Liver (tissue), 9 donors: ENCODE data around the gene KCNQ1. TPM values are rescaled to one million over a fixed set of nuclear protein-coding genes. Genes with fewer than 3 reads are reported as not detected.

Experiments
- DNase-seq: peaks from one replicate; pipeline ENCODE4 v3.0.0-alpha.2; 2017; ENCODE audit warnings: low spot score
- H3K27ac ChIP-seq, 2 donors: one replicate each; pipeline ENCODE4 v1.7.0; 2013; ENCODE audit warnings: inconsistent platforms in 2 of 2, low read length in 2 of 2, control low read depth in 1 of 2, low read depth in 1 of 2, mild to moderate bottlenecking in 1 of 2
- H3K27me3 ChIP-seq, 4 donors: one replicate each; pipeline versions ENCODE4 v1.6.1 to v1.7.0; 2013; ENCODE audit warnings: low read length in 3 of 4, inconsistent platforms in 1 of 4, mild to moderate bottlenecking in 1 of 4, moderate library complexity in 1 of 4; ENCODE audit not compliant: control insufficient read depth in 4 of 4, insufficient read depth in 4 of 4
- H3K36me3 ChIP-seq, 4 donors: one replicate each; pipeline versions ENCODE4 v1.6.1 to v1.7.0; 2013; ENCODE audit warnings: low read length in 3 of 4, mild to moderate bottlenecking in 3 of 4, low read depth in 1 of 4, moderate library complexity in 1 of 4; ENCODE audit not compliant: control insufficient read depth in 4 of 4, insufficient read depth in 3 of 4
- H3K4me1 ChIP-seq, 4 donors: one replicate each; pipeline versions ENCODE4 v1.6.1 to v1.7.0; 2013; ENCODE audit warnings: low read length in 3 of 4, mild to moderate bottlenecking in 3 of 4, moderate library complexity in 1 of 4; ENCODE audit not compliant: control insufficient read depth in 4 of 4, insufficient read depth in 4 of 4
- H3K4me3 ChIP-seq, 3 donors: one replicate each; pipeline versions ENCODE4 v1.6.1 to v1.7.0; 2013; ENCODE audit warnings: low read length in 3 of 3, control low read depth in 1 of 3, low read depth in 1 of 3, mild to moderate bottlenecking in 1 of 3
- H3K9ac ChIP-seq, 2 donors: one replicate each; pipeline ENCODE4 v1.7.0; 2013; ENCODE audit warnings: low read length in 2 of 2, mild to moderate bottlenecking in 2 of 2, moderate library complexity in 2 of 2, control low read depth in 1 of 2, low read depth in 1 of 2
- H3K9me3 ChIP-seq, 4 donors: one replicate each; pipeline versions ENCODE4 v1.6.1 to v1.7.0; 2013; ENCODE audit warnings: low read length in 3 of 4; ENCODE audit not compliant: control insufficient read depth in 4 of 4
- EGR1 ChIP-seq, 2 donors: IDR thresholded peaks; 2 replicates each; pipeline ENCODE4 v1.6.1; 2016 to 2018; ENCODE audit warnings: antibody characterized with exemption in 2 of 2, low read depth in 2 of 2
- FOXA1 ChIP-seq: IDR thresholded peaks from 2 replicates; pipeline ENCODE4 v1.6.1; 2016; ENCODE audit warnings: antibody characterized with exemption
- FOXA2 ChIP-seq: IDR thresholded peaks from 2 replicates; pipeline ENCODE4 v1.6.1; 2016; ENCODE audit warnings: antibody characterized with exemption
- HNF4A ChIP-seq, 2 donors: conservative IDR thresholded peaks; 2 replicates each; pipeline ENCODE4 v1.6.1; 2016; ENCODE audit warnings: antibody characterized with exemption in 2 of 2, mild to moderate bottlenecking in 2 of 2
- HNF4G ChIP-seq: IDR thresholded peaks from 2 replicates; pipeline ENCODE4 v1.6.1; 2016; ENCODE audit warnings: antibody characterized with exemption
- JUND ChIP-seq, 2 donors: IDR thresholded peaks; 2 replicates each; pipeline ENCODE4 v1.6.1; 2016; ENCODE audit warnings: antibody characterized with exemption in 2 of 2
- NR2F2 ChIP-seq: IDR thresholded peaks from 2 replicates; pipeline ENCODE4 v1.6.1; 2016; ENCODE audit warnings: antibody characterized with exemption
- RAD21 ChIP-seq, 2 donors: IDR thresholded peaks; 2 replicates each; pipeline ENCODE4 v1.6.1; 2016; ENCODE audit warnings: antibody characterized with exemption in 2 of 2, mild to moderate bottlenecking in 2 of 2
- RXRA ChIP-seq, 2 donors: IDR thresholded peaks; 2 replicates each; pipeline ENCODE4 v1.6.1; 2017 to 2018; ENCODE audit warnings: antibody characterized with exemption in 2 of 2, mild to moderate bottlenecking in 1 of 2
- SP1 ChIP-seq: IDR thresholded peaks from 2 replicates; pipeline ENCODE4 v1.6.1; 2018; ENCODE audit warnings: antibody characterized with exemption, mild to moderate bottlenecking
- TAF1 ChIP-seq: conservative IDR thresholded peaks from 2 replicates; pipeline ENCODE4 v1.6.1; 2016; ENCODE audit warnings: antibody characterized with exemption, mild to moderate bottlenecking
- YY1 ChIP-seq: IDR thresholded peaks from 2 replicates; pipeline ENCODE4 v1.6.1; 2016; ENCODE audit warnings: antibody characterized with exemption, mild to moderate bottlenecking
- WGBS: extraction: QIAGEN DNeasy Blood & Tissue Kit; methylation state at CpG from one replicate; pipeline ENCODE4 v1.1.7; 2013; 5-methylcytosine and 5-hydroxymethylcytosine counted together
- polyA plus RNA-seq, 2 donors: library from polyadenylated mRNA; stranded (reverse) in 1 of 2; unstranded in 1 of 2; fragments of 200-250 nt in 1 of 2; fragments of >200 nt in 1 of 2; fragmentation: Nextera tagmentation in 1 of 2; extraction: Ambion mirVana in 1 of 2; gene quantifications; one replicate each; pipeline versions ENCODE4 v1.2.1 to v1.2.3, GENCODE V29; 2013 to 2015
- total RNA-seq, 2 donors: library from RNA; depleted of rRNA; stranded (reverse); fragments of >200 nt; gene quantifications; one replicate each; pipeline ENCODE4 v1.2.3, GENCODE V29; 2014
- TF ChIP-seq, protein P1 (sequence below): IDR thresholded peaks from 2 replicates; pipeline ENCODE4 v1.6.1; 2016; ENCODE audit warnings: antibody characterized with exemption
- TF ChIP-seq, protein P2 (sequence below): IDR thresholded peaks from 2 replicates; pipeline ENCODE4 v1.6.1; 2016; ENCODE audit warnings: antibody characterized with exemption
- TF ChIP-seq, protein P3 (sequence below): fragments of 150-350 bp; IDR thresholded peaks from 2 replicates; pipeline ENCODE4 v1.5.1; 2017; ENCODE audit warnings: improper control_type of control experiment, low read depth, low read length; ENCODE audit not compliant: missing input control
- TF ChIP-seq, protein P4 (sequence below): IDR thresholded peaks from 2 replicates; pipeline ENCODE4 v1.6.1; 2016; ENCODE audit warnings: antibody characterized with exemption
- TF ChIP-seq, protein P5 (sequence below): IDR thresholded peaks from 2 replicates; pipeline ENCODE4 v1.6.1; 2016; ENCODE audit warnings: antibody characterized with exemption, mild to moderate bottlenecking
- donor health status: healthy.
- donor health status: healthy.
- donor health status: healthy.
- donor health status: healthy.
- donor health status: healthy.

Gene KCNQ1
- total and polyA plus RNA-seq, 4 donors = 0.31 to 2.2 (median 1.5) TPM

DNA sequence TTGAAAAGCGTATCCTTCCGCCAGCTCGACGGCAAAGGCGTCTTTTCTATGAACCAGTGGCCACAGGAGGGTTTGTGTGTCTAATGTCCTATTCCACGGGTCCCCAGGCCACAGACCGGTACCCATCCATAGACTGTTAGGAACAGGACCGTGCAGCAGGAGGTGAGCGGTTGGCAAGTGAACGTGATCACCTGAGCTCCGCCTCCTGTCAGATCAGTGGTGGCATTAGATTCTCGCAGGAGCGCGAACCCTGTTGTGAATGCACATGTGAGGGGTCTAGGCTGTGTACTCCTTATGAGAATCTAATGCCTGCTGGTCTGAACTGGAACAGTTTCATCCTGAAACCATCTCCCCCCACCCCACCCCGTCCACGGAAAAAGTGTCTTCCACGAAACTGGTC lies 317.6 kb downstream of the KCNQ1 start (continued):
- TF ChIP-seq, protein P1, sequence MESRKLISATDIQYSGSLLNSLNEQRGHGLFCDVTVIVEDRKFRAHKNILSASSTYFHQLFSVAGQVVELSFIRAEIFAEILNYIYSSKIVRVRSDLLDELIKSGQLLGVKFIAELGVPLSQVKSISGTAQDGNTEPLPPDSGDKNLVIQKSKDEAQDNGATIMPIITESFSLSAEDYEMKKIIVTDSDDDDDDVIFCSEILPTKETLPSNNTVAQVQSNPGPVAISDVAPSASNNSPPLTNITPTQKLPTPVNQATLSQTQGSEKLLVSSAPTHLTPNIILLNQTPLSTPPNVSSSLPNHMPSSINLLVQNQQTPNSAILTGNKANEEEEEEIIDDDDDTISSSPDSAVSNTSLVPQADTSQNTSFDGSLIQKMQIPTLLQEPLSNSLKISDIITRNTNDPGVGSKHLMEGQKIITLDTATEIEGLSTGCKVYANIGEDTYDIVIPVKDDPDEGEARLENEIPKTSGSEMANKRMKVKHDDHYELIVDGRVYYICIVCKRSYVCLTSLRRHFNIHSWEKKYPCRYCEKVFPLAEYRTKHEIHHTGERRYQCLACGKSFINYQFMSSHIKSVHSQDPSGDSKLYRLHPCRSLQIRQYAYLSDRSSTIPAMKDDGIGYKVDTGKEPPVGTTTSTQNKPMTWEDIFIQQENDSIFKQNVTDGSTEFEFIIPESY = no peak
- TF ChIP-seq YY1 = no peak
- no peak for TF ChIP-seq FOXA2
- TF ChIP-seq EGR1 (IDR thresholded peaks at IDR 0.05; ENCODE audit: low read depth in 2 of 2) = no peak
- TF ChIP-seq SP1 = no peak
- TF ChIP-seq RAD21 (IDR thresholded peaks at IDR 0.05) = no peak
- no peak for TF ChIP-seq RXRA (IDR thresholded peaks at IDR 0.05)

DNA sequence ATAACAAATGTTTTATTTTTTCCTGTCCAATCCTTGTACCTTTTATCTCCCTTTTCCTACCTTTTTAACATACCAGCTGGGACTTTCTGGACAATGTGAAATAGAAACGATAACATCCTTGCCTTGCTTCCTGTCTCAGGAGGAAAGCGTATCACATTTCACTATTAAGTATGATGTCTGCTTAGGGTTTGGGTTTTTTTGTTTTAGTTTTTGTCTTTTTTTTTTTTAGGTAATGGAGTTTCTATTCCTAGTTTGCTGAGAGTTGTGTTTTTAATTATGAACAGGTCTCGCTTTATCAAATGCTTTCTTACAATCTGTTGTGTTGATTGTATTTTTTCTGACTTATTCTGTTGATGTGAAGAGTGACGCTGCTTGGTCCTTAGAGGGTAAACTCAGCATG lies 319.2 kb downstream of the KCNQ1 start:
- Histone ChIP-seq H3K27ac (no peak overlapping the region), H3K9ac (no peak overlapping the region), H3K4me1 (no peaks in the 10 kb centered on the region), H3K4me3 (no peak overlapping the region), H3K9me3 (peaks cover 0 to 2% (median 0%) of the 10 kb centered on the region in 4 donors), H3K27me3 (no peaks in the 10 kb centered on the region), H3K36me3 (no peaks in the 10 kb centered on the region)
- TF ChIP-seq EGR1 (IDR thresholded peaks at IDR 0.05; ENCODE audit: low read depth in 2 of 2) = no peak
- TF ChIP-seq TAF1 = no peak
- no peak for TF ChIP-seq JUND (IDR thresholded peaks at IDR 0.05)
- TF ChIP-seq, protein P2, sequence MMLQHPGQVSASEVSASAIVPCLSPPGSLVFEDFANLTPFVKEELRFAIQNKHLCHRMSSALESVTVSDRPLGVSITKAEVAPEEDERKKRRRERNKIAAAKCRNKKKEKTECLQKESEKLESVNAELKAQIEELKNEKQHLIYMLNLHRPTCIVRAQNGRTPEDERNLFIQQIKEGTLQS = no peak
- no peak for TF ChIP-seq NR2F2
- no peak for TF ChIP-seq FOXA1
- TF ChIP-seq HNF4G = no peak
- TF ChIP-seq RAD21 (IDR thresholded peaks at IDR 0.05) = no peak
- TF ChIP-seq, protein P3, sequence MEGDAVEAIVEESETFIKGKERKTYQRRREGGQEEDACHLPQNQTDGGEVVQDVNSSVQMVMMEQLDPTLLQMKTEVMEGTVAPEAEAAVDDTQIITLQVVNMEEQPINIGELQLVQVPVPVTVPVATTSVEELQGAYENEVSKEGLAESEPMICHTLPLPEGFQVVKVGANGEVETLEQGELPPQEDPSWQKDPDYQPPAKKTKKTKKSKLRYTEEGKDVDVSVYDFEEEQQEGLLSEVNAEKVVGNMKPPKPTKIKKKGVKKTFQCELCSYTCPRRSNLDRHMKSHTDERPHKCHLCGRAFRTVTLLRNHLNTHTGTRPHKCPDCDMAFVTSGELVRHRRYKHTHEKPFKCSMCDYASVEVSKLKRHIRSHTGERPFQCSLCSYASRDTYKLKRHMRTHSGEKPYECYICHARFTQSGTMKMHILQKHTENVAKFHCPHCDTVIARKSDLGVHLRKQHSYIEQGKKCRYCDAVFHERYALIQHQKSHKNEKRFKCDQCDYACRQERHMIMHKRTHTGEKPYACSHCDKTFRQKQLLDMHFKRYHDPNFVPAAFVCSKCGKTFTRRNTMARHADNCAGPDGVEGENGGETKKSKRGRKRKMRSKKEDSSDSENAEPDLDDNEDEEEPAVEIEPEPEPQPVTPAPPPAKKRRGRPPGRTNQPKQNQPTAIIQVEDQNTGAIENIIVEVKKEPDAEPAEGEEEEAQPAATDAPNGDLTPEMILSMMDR = no peak
- TF ChIP-seq RXRA (IDR thresholded peaks at IDR 0.05) = no peak
- TF ChIP-seq, protein P4, sequence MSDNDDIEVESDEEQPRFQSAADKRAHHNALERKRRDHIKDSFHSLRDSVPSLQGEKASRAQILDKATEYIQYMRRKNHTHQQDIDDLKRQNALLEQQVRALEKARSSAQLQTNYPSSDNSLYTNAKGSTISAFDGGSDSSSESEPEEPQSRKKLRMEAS = no peak
- TF ChIP-seq HNF4A (conservative IDR thresholded peaks at IDR 0.05) = no peak
- no peak for TF ChIP-seq YY1
- TF ChIP-seq, protein P1 = no peak
- TF ChIP-seq, protein P5, sequence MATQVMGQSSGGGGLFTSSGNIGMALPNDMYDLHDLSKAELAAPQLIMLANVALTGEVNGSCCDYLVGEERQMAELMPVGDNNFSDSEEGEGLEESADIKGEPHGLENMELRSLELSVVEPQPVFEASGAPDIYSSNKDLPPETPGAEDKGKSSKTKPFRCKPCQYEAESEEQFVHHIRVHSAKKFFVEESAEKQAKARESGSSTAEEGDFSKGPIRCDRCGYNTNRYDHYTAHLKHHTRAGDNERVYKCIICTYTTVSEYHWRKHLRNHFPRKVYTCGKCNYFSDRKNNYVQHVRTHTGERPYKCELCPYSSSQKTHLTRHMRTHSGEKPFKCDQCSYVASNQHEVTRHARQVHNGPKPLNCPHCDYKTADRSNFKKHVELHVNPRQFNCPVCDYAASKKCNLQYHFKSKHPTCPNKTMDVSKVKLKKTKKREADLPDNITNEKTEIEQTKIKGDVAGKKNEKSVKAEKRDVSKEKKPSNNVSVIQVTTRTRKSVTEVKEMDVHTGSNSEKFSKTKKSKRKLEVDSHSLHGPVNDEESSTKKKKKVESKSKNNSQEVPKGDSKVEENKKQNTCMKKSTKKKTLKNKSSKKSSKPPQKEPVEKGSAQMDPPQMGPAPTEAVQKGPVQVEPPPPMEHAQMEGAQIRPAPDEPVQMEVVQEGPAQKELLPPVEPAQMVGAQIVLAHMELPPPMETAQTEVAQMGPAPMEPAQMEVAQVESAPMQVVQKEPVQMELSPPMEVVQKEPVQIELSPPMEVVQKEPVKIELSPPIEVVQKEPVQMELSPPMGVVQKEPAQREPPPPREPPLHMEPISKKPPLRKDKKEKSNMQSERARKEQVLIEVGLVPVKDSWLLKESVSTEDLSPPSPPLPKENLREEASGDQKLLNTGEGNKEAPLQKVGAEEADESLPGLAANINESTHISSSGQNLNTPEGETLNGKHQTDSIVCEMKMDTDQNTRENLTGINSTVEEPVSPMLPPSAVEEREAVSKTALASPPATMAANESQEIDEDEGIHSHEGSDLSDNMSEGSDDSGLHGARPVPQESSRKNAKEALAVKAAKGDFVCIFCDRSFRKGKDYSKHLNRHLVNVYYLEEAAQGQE = no peak
- TF ChIP-seq FOXA2 = no peak
- no peak for DNase-seq
- 79% methylated on average over 4 of the region's 4 CpGs for WGBS
